OCI-LY3 (cell line): ENCODE data around the gene GCLM.

Experiments used
- H2AFZ ChIP-seq: fragments of 200-600, 300-600 bp; shearing (Covaris generic); 2 replicates; pipeline ENCODE4 v1.6.0; 2014; ENCODE audit warnings: antibody characterized with exemption, low read depth, low read length
- H3K27ac ChIP-seq: fragments of 200-600, 300-600 bp; sonication (generic); 2 replicates; pipeline ENCODE4 v1.5.1; 2014; ENCODE audit warnings: mild to moderate bottlenecking, low read length, moderate library complexity, mixed read lengths
- H3K27me3 ChIP-seq: fragments of 200-600, 300-600 bp; sonication (generic); 2 replicates; pipeline ENCODE4 v1.6.1; 2014; ENCODE audit warnings: low read depth, low read length, mixed read lengths
- H3K36me3 ChIP-seq: fragments of 200-600, 300-600 bp; sonication (generic); replicated peaks from 2 replicates; pipeline ENCODE3; 2014; ENCODE audit warnings: low read depth, low read length, mixed read lengths
- H3K4me1 ChIP-seq: fragments of 300-600, 200-600 bp; sonication (generic); 2 replicates; pipeline ENCODE4 v1.6.1; 2014; ENCODE audit warnings: low read length, mixed read lengths
- H3K4me2 ChIP-seq: fragments of 200-600, 300-600 bp; sonication (generic); 2 replicates; pipeline ENCODE4 v1.6.1; 2014; ENCODE audit warnings: low read length, mixed read lengths
- H3K4me3 ChIP-seq: fragments of 300-600, 200-600 bp; sonication (generic); 2 replicates; pipeline ENCODE4 v1.5.1; 2014; ENCODE audit warnings: antibody characterized with exemption, mild to moderate bottlenecking, low read length, moderate library complexity
- H3K79me2 ChIP-seq: fragments of 300-600, 200-600 bp; shearing (Covaris generic); 2 replicates; pipeline ENCODE4 v1.6.1; 2014; ENCODE audit warnings: mild to moderate bottlenecking, low read length, mixed read lengths
- H3K9ac ChIP-seq: fragments of 300-600, 200-600 bp; shearing (Covaris generic); 2 replicates; pipeline ENCODE4 v1.6.0; 2014; ENCODE audit warnings: mild to moderate bottlenecking, low read length, moderate library complexity
- H3K9me3 ChIP-seq: fragments of 200-600, 300-600 bp; shearing (Covaris generic); 2 replicates; pipeline ENCODE4 v1.6.1; 2014; ENCODE audit warnings: low read length, mixed read lengths; ENCODE audit not compliant: insufficient read depth
- H4K20me1 ChIP-seq: fragments of 200-600, 300-600 bp; sonication (generic); 2 replicates; pipeline ENCODE4 v1.6.1; 2016; ENCODE audit warnings: low read length, mixed read lengths; ENCODE audit not compliant: insufficient read depth
- CTCF ChIP-seq: fragments of 200-600, 300-600 bp; sonication (generic); IDR thresholded peaks from 2 replicates; pipeline ENCODE4 v1.5.1; 2014; ENCODE audit warnings: antibody characterized with exemption, low read length, low read depth
- EZH2phosphoT487 ChIP-seq: fragments of 200-600 bp; shearing (Covaris generic); IDR thresholded peaks from 2 replicates; pipeline ENCODE4 v1.6.1; 2018; ENCODE audit warnings: antibody characterized with exemption, mixed run types, low read depth

Gene GCLM

GRCh38 chr1:93878501-93878888 lies 30.7 kb downstream of the GCLM start:
- TF ChIP-seq CTCF, result no peak
- TF ChIP-seq EZH2phosphoT487, result no peak
- H3K4me3 ChIP-seq, result peak overlapping the region; percentile 99
- peaks cover 19% of the 10 kb centered on the region for H3K4me1 ChIP-seq
- H2AFZ ChIP-seq, result peak overlapping the region; percentile 48
- H3K27me3 ChIP-seq, result no peaks in the 10 kb centered on the region
- H3K36me3 ChIP-seq, result peaks cover 32% of the 10 kb centered on the region
- H3K4me2 ChIP-seq, result peak overlapping the region; percentile 79
- peaks cover 52% of the 10 kb centered on the region for H3K79me2 ChIP-seq
- H3K27ac ChIP-seq, result peak overlapping the region; percentile 56
- H3K9ac ChIP-seq, result peak overlapping the region; percentile 91
- H4K20me1 ChIP-seq, result no peaks in the 10 kb centered on the region; the same call in 1 of the 2 replicates
- H3K9me3 ChIP-seq, result no peaks in the 10 kb centered on the region

GRCh38 chr1:93877529-93877928 lies 31.7 kb downstream of the GCLM start:
- H3K9ac ChIP-seq, result no peak overlapping the region
- H2AFZ ChIP-seq, result no peak overlapping the region
- peak overlapping the region; percentile 99; the same call in 1 of the 2 replicates for H3K4me3 ChIP-seq
- no peaks in the 10 kb centered on the region; the same call in 1 of the 2 replicates for H4K20me1 ChIP-seq
- TF ChIP-seq CTCF (no peak), EZH2phosphoT487 (no peak)
- H3K36me3 ChIP-seq, result peaks cover 32% of the 10 kb centered on the region
- peak overlapping the region; percentile 79 for H3K4me2 ChIP-seq
- H3K4me1 ChIP-seq, result peaks cover 19% of the 10 kb centered on the region
- H3K27me3 ChIP-seq, result no peaks in the 10 kb centered on the region
- no peak overlapping the region for H3K27ac ChIP-seq
- peaks cover 52% of the 10 kb centered on the region for H3K79me2 ChIP-seq
- H3K9me3 ChIP-seq, result no peaks in the 10 kb centered on the region

GRCh38 chr1:93876244-93876643 lies 33.0 kb downstream of the GCLM start:
- H3K9me3 ChIP-seq, result no peaks in the 10 kb centered on the region
- H3K4me3 ChIP-seq, result no peak overlapping the region
- TF ChIP-seq CTCF (no peak), EZH2phosphoT487 (no peak)
- no peak overlapping the region for H2AFZ ChIP-seq
- peaks cover 19% of the 10 kb centered on the region for H3K4me1 ChIP-seq
- no peak overlapping the region for H3K4me2 ChIP-seq
- H3K9ac ChIP-seq, result no peak overlapping the region
- no peaks in the 10 kb centered on the region for H3K27me3 ChIP-seq
- peaks cover 52% of the 10 kb centered on the region for H3K79me2 ChIP-seq
- H3K27ac ChIP-seq, result no peak overlapping the region
- H3K36me3 ChIP-seq, result peaks cover 45% of the 10 kb centered on the region
- no peaks in the 10 kb centered on the region; the same call in 1 of the 2 replicates for H4K20me1 ChIP-seq

GRCh38 chr1:93874025-93874651 lies 35.1 kb downstream of the GCLM start:
- no peak overlapping the region for H3K4me2 ChIP-seq
- H3K9me3 ChIP-seq, result no peaks in the 10 kb centered on the region
- no peak overlapping the region for H3K4me3 ChIP-seq
- no peak overlapping the region for H3K9ac ChIP-seq
- H3K27ac ChIP-seq, result no peak overlapping the region
- H3K79me2 ChIP-seq, result peaks cover 47% of the 10 kb centered on the region
- no peaks in the 10 kb centered on the region for H3K27me3 ChIP-seq
- H3K4me1 ChIP-seq, result peaks cover 19% of the 10 kb centered on the region
- no peaks in the 10 kb centered on the region; the same call in 1 of the 2 replicates for H4K20me1 ChIP-seq
- H2AFZ ChIP-seq, result no peak overlapping the region
- TF ChIP-seq CTCF (peak; percentile 49), EZH2phosphoT487 (no peak)
- peaks cover 56% of the 10 kb centered on the region for H3K36me3 ChIP-seq
